H1 (cell line): Measurements from ENCODE around the gene TAF4. TPM values are rescaled to one million over a fixed set of nuclear protein-coding genes. Genes with fewer than 3 reads are reported as not detected.

Experiments used
- CTCF ChIA-PET: fragments of 300-600 bp; sonication (Branson Sonifier 250); formaldehyde crosslinking; loops from one replicate; lab custom pipeline; 2021; ENCODE audit not compliant: partially characterized antibody; lab: Charles Lee
- POLR2A ChIA-PET: fragments of 300-600 bp; sonication (Branson Sonifier 250); formaldehyde crosslinking; loops from one replicate; lab custom pipeline; 2021; ENCODE audit warnings: inconsistent platforms; ENCODE audit not compliant: partially characterized antibody; lab: Charles Lee
- DNase-seq, 2 experiments: peaks; one replicate each; pipeline versions ENCODE4 v3.0.0 to v3.0.0-alpha.2; 2010 to 2022; ENCODE audit warnings: low spot score in 2 of 2, low read depth in 1 of 2, mixed read lengths in 1 of 2
- FAIRE-seq: peaks from 2 replicates; lab custom pipeline; 2011; peaks lifted over from hg19 to GRCh38; lab: Jason Lieb, UNC
- H2AFZ ChIP-seq: 2 replicates; pipeline ENCODE4 v1.8.1; 2012; ENCODE audit warnings: low read length, inconsistent platforms
- H2AK5ac ChIP-seq: 2 replicates; pipeline ENCODE4 v1.6.1; 2013; ENCODE audit warnings: low read depth, low read length
- H2BK120ac ChIP-seq: replicated peaks from 2 replicates; pipeline ENCODE3; 2013; ENCODE audit warnings: low read depth, low read length, inconsistent platforms
- H2BK12ac ChIP-seq: 2 replicates; pipeline ENCODE4 v1.6.1; 2013; ENCODE audit warnings: low read depth, low read length
- H2BK15ac ChIP-seq: 2 replicates; pipeline ENCODE4 v1.6.1; 2013; ENCODE audit warnings: low read length
- H2BK20ac ChIP-seq: 2 replicates; pipeline ENCODE4 v1.6.1; 2013; ENCODE audit warnings: low read length
- H2BK5ac ChIP-seq: 2 replicates; pipeline ENCODE4 v1.6.1; 2013; ENCODE audit warnings: low read depth, low read length
- H3K14ac ChIP-seq: 2 replicates; pipeline ENCODE4 v1.6.1; 2013; ENCODE audit warnings: inconsistent platforms; ENCODE audit not compliant: insufficient read length
- H3K18ac ChIP-seq: 2 replicates; pipeline ENCODE4 v1.6.1; 2013; ENCODE audit warnings: low read length; ENCODE audit errors: extremely low read depth
- H3K23ac ChIP-seq: 2 replicates; pipeline ENCODE4 v1.6.1; 2013; ENCODE audit warnings: inconsistent platforms; ENCODE audit not compliant: insufficient read length
- H3K23me2 ChIP-seq: 2 replicates; pipeline ENCODE4 v1.6.1; 2013; ENCODE audit warnings: low read depth, low read length
- H3K27ac ChIP-seq: 2 replicates; pipeline ENCODE4 v1.6.1; 2011; ENCODE audit warnings: low read depth, low read length, inconsistent platforms
- H3K27me3 ChIP-seq, 4 experiments: replicated peaks in 1 of 4; 1 replicate in 1 of 4; 2 replicates in 3 of 4; pipeline versions ENCODE4 v1.6.1 to v1.8.1; 2011 to 2013; ENCODE audit warnings: low read length in 3 of 4, mild to moderate bottlenecking in 3 of 4, inconsistent platforms in 2 of 4, mixed read lengths in 2 of 4, moderate library complexity in 1 of 4; ENCODE audit not compliant: control insufficient read depth in 3 of 4, insufficient read depth in 3 of 4; ENCODE audit errors: extremely low read depth in 1 of 4
- H3K36me3 ChIP-seq, 4 experiments: 2 replicates each; pipeline versions ENCODE4 v1.6.1 to v1.8.1; 2011 to 2013; ENCODE audit warnings: mild to moderate bottlenecking in 4 of 4, low read length in 3 of 4, moderate library complexity in 2 of 4, control low read depth in 1 of 4, inconsistent platforms in 1 of 4; ENCODE audit not compliant: insufficient read depth in 4 of 4, control insufficient read depth in 2 of 4
- H3K4ac ChIP-seq: replicated peaks from 2 replicates; pipeline ENCODE3; 2013; ENCODE audit warnings: low read length, low read depth, mixed read lengths, inconsistent platforms; ENCODE audit not compliant: insufficient read length
- H3K4me1 ChIP-seq, 4 experiments: replicated peaks in 1 of 4; 1 replicate in 1 of 4; 2 replicates in 3 of 4; pipeline versions ENCODE4 v1.6.1 to v1.8.1; 2011 to 2013; ENCODE audit warnings: low read length in 3 of 4, inconsistent platforms in 2 of 4, mixed read lengths in 1 of 4; ENCODE audit not compliant: insufficient read depth in 4 of 4, control insufficient read depth in 3 of 4
- H3K4me2 ChIP-seq, 2 experiments: 2 replicates each; pipeline versions ENCODE4 v1.6.1 to v1.8.1; 2011 to 2013; ENCODE audit warnings: low read depth in 2 of 2, low read length in 2 of 2, control low read depth in 1 of 2, inconsistent platforms in 1 of 2, mild to moderate bottlenecking in 1 of 2; ENCODE audit not compliant: insufficient read depth in 1 of 2
- H3K4me3 ChIP-seq, 4 experiments: fragments of 200-600, 300-600 bp in 1 of 4; sonication (generic), shearing (Covaris generic), sonication (Bioruptor Twin) in 1 of 4; 2 replicates each; pipeline versions ENCODE4 v1.5.1 to v1.8.1; 2011 to 2016; ENCODE audit warnings: low read length in 4 of 4, low read depth in 3 of 4, control low read depth in 2 of 4, inconsistent platforms in 2 of 4, mild to moderate bottlenecking in 2 of 4, mixed read lengths in 1 of 4, moderate library complexity in 1 of 4; ENCODE audit not compliant: insufficient read depth in 2 of 4; ENCODE audit errors: extremely low read depth in 1 of 4
- H3K56ac ChIP-seq: replicated peaks from 2 replicates; pipeline ENCODE3; 2013; ENCODE audit warnings: low read depth, mild to moderate bottlenecking, mixed read lengths, low read length, inconsistent platforms; ENCODE audit not compliant: insufficient read length
- H3K79me1 ChIP-seq: 2 replicates; pipeline ENCODE4 v1.6.1; 2013; ENCODE audit warnings: low read depth, low read length, control low read depth
- H3K79me2 ChIP-seq, 2 experiments: 2 replicates each; pipeline versions ENCODE4 v1.6.1 to v1.8.1; 2012 to 2013; ENCODE audit warnings: low read length in 2 of 2, mild to moderate bottlenecking in 2 of 2, inconsistent platforms in 1 of 2; ENCODE audit not compliant: insufficient read depth in 2 of 2, control insufficient read depth in 1 of 2
- H3K9ac ChIP-seq, 4 experiments: replicated peaks in 1 of 4; 1 replicate in 1 of 4; 2 replicates in 3 of 4; pipeline versions ENCODE4 v1.6.1 to v1.8.1; 2011 to 2013; ENCODE audit warnings: low read depth in 3 of 4, low read length in 3 of 4, control low read depth in 2 of 4, mild to moderate bottlenecking in 2 of 4, moderate library complexity in 2 of 4, inconsistent platforms in 1 of 4; ENCODE audit errors: extremely low read depth in 1 of 4
- H3K9me3 ChIP-seq, 2 experiments: 2 replicates each; pipeline versions ENCODE4 v1.6.1 to v1.8.1; 2012 to 2013; ENCODE audit warnings: mild to moderate bottlenecking in 2 of 2, moderate library complexity in 2 of 2, control low read depth in 1 of 2, inconsistent platforms in 1 of 2, low read depth in 1 of 2, low read length in 1 of 2, mixed read lengths in 1 of 2; ENCODE audit not compliant: insufficient read depth in 2 of 2
- H4K20me1 ChIP-seq, 2 experiments: replicated peaks in 1 of 2; 2 replicates each; pipeline versions ENCODE3 to v1.8.1; 2011 to 2013; ENCODE audit warnings: inconsistent platforms in 2 of 2, low read length in 2 of 2, mild to moderate bottlenecking in 1 of 2; ENCODE audit not compliant: insufficient read depth in 2 of 2, control insufficient read depth in 1 of 2
- H4K5ac ChIP-seq: 2 replicates; pipeline ENCODE4 v1.6.1; 2013; ENCODE audit warnings: low read length, low read depth, mixed read lengths, inconsistent platforms; ENCODE audit not compliant: insufficient read length
- H4K8ac ChIP-seq: 2 replicates; pipeline ENCODE4 v1.8.0; 2013; ENCODE audit warnings: mild to moderate bottlenecking, moderate library complexity, low read length, inconsistent platforms; ENCODE audit not compliant: insufficient read depth; ENCODE audit errors: extremely low read depth
- H4K91ac ChIP-seq: replicated peaks from 2 replicates; pipeline ENCODE3; 2013; ENCODE audit warnings: low read length, mixed read lengths, inconsistent platforms; ENCODE audit not compliant: insufficient read length
- BACH1 ChIP-seq: IDR thresholded peaks from 2 replicates; pipeline ENCODE4 v1.6.1; 2012; ENCODE audit warnings: low read length, improper control_type of control experiment
- CBX8 ChIP-seq: fragments of 300-800, 300-1000 bp; sonication (generic); IDR thresholded peaks from 2 replicates; pipeline ENCODE4 v1.7.1; 2016; ENCODE audit warnings: low read depth, low read length, borderline replicate concordance
- CEBPB ChIP-seq: IDR thresholded peaks from 2 replicates; pipeline ENCODE4 v1.6.1; 2012; ENCODE audit warnings: low read depth, low read length
- CHD2 ChIP-seq: IDR thresholded peaks from 2 replicates; pipeline ENCODE4 v1.6.1; 2012; ENCODE audit warnings: low read length, improper control_type of control experiment
- EGR1 ChIP-seq: IDR thresholded peaks from 2 replicates; pipeline ENCODE4 v1.6.1; 2011; ENCODE audit warnings: low read depth, low read length, borderline replicate concordance
- JUN ChIP-seq: IDR thresholded peaks from 2 replicates; pipeline ENCODE4 v1.6.1; 2011; ENCODE audit warnings: low read depth, mild to moderate bottlenecking, improper control_type of control experiment, low read length
- KDM4A ChIP-seq: IDR thresholded peaks from one replicate; pipeline ENCODE4 v1.7.1; 2012; ENCODE audit warnings: low read depth, mild to moderate bottlenecking, moderate library complexity, low read length, inconsistent platforms; ENCODE audit not compliant: severe bottlenecking
- POLR2AphosphoS5 ChIP-seq: IDR thresholded peaks from 2 replicates; pipeline ENCODE4 v1.6.1; 2011; ENCODE audit warnings: low read depth, low read length
- POU5F1 ChIP-seq: IDR thresholded peaks from 2 replicates; pipeline ENCODE4 v1.6.1; 2011; ENCODE audit warnings: low read depth, mild to moderate bottlenecking, low read length, moderate library complexity
- RFX5 ChIP-seq: IDR thresholded peaks from 2 replicates; pipeline ENCODE4 v1.6.1; 2011; ENCODE audit warnings: low read depth, low read length, improper control_type of control experiment, borderline replicate concordance
- SP1 ChIP-seq: IDR thresholded peaks from 2 replicates; pipeline ENCODE4 v1.6.1; 2011; ENCODE audit warnings: low read depth, low read length
- SP2 ChIP-seq: IDR thresholded peaks from 2 replicates; pipeline ENCODE4 v1.6.1; 2012; ENCODE audit warnings: mild to moderate bottlenecking, low read length, inconsistent platforms
- SUZ12 ChIP-seq: fragments of 200-600 bp; sonication (generic); IDR thresholded peaks from 2 replicates; pipeline ENCODE4 v1.6.1; 2012; ENCODE audit warnings: mild to moderate bottlenecking, inconsistent platforms, low read length, moderate library complexity, mixed read lengths
- TEAD4 ChIP-seq: IDR thresholded peaks from 2 replicates; pipeline ENCODE4 v1.6.1; 2012; ENCODE audit warnings: low read depth, low read length, inconsistent platforms, mixed read lengths
- WGBS, 2 experiments: shearing (Covaris generic) in 1 of 2; methylation state at CpG; one replicate each; pipeline versions ENCODE4 v1.1.6 to v1.1.7; 2013 to 2015; ENCODE audit warnings: low lambda C conversion rate in 2 of 2, mixed read lengths in 2 of 2, inconsistent platforms in 1 of 2, low coverage in 1 of 2, missing lambda C conversion rate in 1 of 2; ENCODE audit not compliant: insufficient replicate concordance in 2 of 2, insufficient coverage in 1 of 2, insufficient read length in 1 of 2; ENCODE audit errors: extremely low coverage in 1 of 2, missing lambda C conversion rate in 1 of 2; 5-methylcytosine and 5-hydroxymethylcytosine counted together
- polyA plus RNA-seq, 7 experiments: library from polyadenylated mRNA; depleted of rRNA in 3 of 7; stranded (reverse) in 5 of 7; unstranded in 2 of 7; fragments of >200 nt in 5 of 7; fragments of 200-250 nt in 2 of 7; gene quantifications; 1 replicate in 5 of 7; 2 replicates in 1 of 7; 4 replicates in 1 of 7; pipeline versions ENCODE4 v1.2.1 to v1.2.3, GENCODE V29; 2011 to 2013; ENCODE audit warnings: missing spikeins in 2 of 7, mixed read lengths in 2 of 7
- total RNA-seq: library from RNA; stranded (reverse); fragmentation: NEBNext Ultra II Directional; extraction: Animal tissue kit (Norgen Biotek cat#: 25700); gene quantifications from 2 replicates; pipeline ENCODE4 v1.2.1, GENCODE V29; 2021
- TF ChIP-seq, protein P1 (sequence below): IDR thresholded peaks from 2 replicates; pipeline ENCODE4 v1.6.1; 2011; ENCODE audit warnings: low read length, improper control_type of control experiment

The TAF4 gene
- total and polyA plus RNA-seq, 2 of the 8 experiments (the other 6 are each of a cell fraction or from before 2014, with no cell fraction given), result 16.0 to 30.1 TPM

DNA sequence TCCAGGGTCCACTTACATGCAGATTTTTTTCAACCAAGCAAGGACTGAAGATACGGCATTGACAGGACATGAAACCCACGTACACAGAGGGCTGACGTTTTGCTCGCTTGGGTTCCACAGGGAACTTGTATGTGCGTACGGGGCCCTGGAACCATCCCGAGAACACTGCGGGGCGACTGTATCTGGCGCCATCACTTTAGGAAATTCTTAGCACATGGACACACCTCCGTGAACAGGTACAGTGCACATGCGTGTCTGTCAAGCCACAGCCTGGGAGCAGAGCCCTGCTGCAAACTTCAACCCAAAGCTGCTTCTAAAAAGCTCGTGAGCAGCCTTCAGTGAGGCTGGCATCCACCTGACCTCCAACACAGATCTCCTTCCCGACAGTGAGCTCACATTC, 37.3 kb downstream of the TAF4 start:
- H3K27ac ChIP-seq, result no peak overlapping the region
- no peak overlapping the region for H4K8ac ChIP-seq
- H3K4me3 ChIP-seq, result no peak overlapping the region
- H3K14ac ChIP-seq, result no peak overlapping the region
- no peak overlapping the region for H3K4ac ChIP-seq
- no peak overlapping the region for H2AFZ ChIP-seq
- H4K20me1 ChIP-seq, result peaks cover 12 to 31% of the 10 kb centered on the region in 2 experiments
- no peaks in the 10 kb centered on the region for H3K36me3 ChIP-seq
- H2BK12ac ChIP-seq, result no peak overlapping the region
- H2BK5ac ChIP-seq, result no peak overlapping the region
- 92% methylated on average over 14 of the region's 14 CpGs; no CpG with 5 or more reads in 1 of the 2 experiments for WGBS, 2 experiments
- peaks cover 2 to 22% (median 10%) of the 10 kb centered on the region in 4 experiments for H3K4me1 ChIP-seq
- H2BK15ac ChIP-seq, result no peak overlapping the region
- H2AK5ac ChIP-seq, result no peak overlapping the region
- H3K4me2 ChIP-seq, result no peak overlapping the region
- H3K18ac ChIP-seq, result no peak overlapping the region
- no peak overlapping the region for H3K56ac ChIP-seq
- DNase-seq (no peak), FAIRE-seq (no peak)
- H2BK120ac ChIP-seq, result no peak overlapping the region
- no peak overlapping the region for H3K23ac ChIP-seq
- H3K27me3 ChIP-seq, result no peaks in the 10 kb centered on the region
- POLR2A ChIA-PET, result interaction anchor here (0.7 to 2.6 kb wide), 2 partner anchors 38 to 60 kb away, joined by 3 to 14 read pairs; no protein-coding TSS in a partner anchor
- H3K79me2 ChIP-seq, result peaks cover 22 to 96% of the 10 kb centered on the region in 2 experiments
- no peak overlapping the region for H2BK20ac ChIP-seq
- no peak overlapping the region for H3K9ac ChIP-seq
- H4K91ac ChIP-seq, result no peak overlapping the region
- peaks cover 46% of the 10 kb centered on the region for H3K79me1 ChIP-seq
- CTCF ChIA-PET, result interaction anchor here (0.7 to 2.6 kb wide), 11 partner anchors 8 to 170 kb away, joined by 3 to 11 read pairs (median 4); no protein-coding TSS in a partner anchor
- H3K23me2 ChIP-seq, result no peaks in the 10 kb centered on the region
- no peak overlapping the region for H4K5ac ChIP-seq
- no peaks in the 10 kb centered on the region for H3K9me3 ChIP-seq
- TF ChIP-seq BACH1 (no peak), CHD2 (no peak), JUN (no peak), POU5F1 (no peak), TEAD4 (no peak), SUZ12 (no peak), CBX8 (no peak), SP2 (no peak), KDM4A (no peak), EGR1 (no peak), POLR2AphosphoS5 (no peak), SP1 (no peak), RFX5 (no peak), CEBPB (no peak)
- TF ChIP-seq, protein P1, sequence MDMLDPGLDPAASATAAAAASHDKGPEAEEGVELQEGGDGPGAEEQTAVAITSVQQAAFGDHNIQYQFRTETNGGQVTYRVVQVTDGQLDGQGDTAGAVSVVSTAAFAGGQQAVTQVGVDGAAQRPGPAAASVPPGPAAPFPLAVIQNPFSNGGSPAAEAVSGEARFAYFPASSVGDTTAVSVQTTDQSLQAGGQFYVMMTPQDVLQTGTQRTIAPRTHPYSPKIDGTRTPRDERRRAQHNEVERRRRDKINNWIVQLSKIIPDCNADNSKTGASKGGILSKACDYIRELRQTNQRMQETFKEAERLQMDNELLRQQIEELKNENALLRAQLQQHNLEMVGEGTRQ, result no peak
